DOHH2 (cell line): ENCODE data around the gene MICAL3.

Source experiments
- H3F3A ChIP-seq: fragments of 200-600 bp; sonication (generic), shearing (Covaris generic); 2 replicates; pipeline ENCODE4 v1.6.0; 2016; ENCODE audit warnings: antibody characterized with exemption, mild to moderate bottlenecking; ENCODE audit not compliant: control insufficient read depth, insufficient read depth
- H3K27ac ChIP-seq: fragments of 200-600 bp; sonication (generic); 2 replicates; pipeline ENCODE4 v1.5.1; 2014; ENCODE audit warnings: low read depth, mild to moderate bottlenecking, low read length, moderate library complexity
- H3K27me3 ChIP-seq: fragments of 200-600 bp; sonication (generic); 2 replicates; pipeline ENCODE4 v1.6.1; 2014; ENCODE audit warnings: mild to moderate bottlenecking, low read length, mixed read lengths; ENCODE audit not compliant: control insufficient read depth
- H3K36me3 ChIP-seq: fragments of 200-600 bp; sonication (generic); 2 replicates; pipeline ENCODE4 v1.6.1; 2014; ENCODE audit warnings: mild to moderate bottlenecking, low read length, moderate library complexity, mixed read lengths; ENCODE audit not compliant: control insufficient read depth
- H3K4me1 ChIP-seq: fragments of 200-600 bp; sonication (generic); 2 replicates; pipeline ENCODE4 v1.6.1; 2014; ENCODE audit warnings: mild to moderate bottlenecking, low read length, mixed read lengths; ENCODE audit not compliant: control insufficient read depth
- H3K4me2 ChIP-seq: fragments of 200-600 bp; sonication (generic); 2 replicates; pipeline ENCODE4 v1.6.0; 2014; ENCODE audit warnings: mild to moderate bottlenecking, low read length, moderate library complexity
- H3K4me3 ChIP-seq: fragments of 200-600 bp; sonication (generic); 2 replicates; pipeline ENCODE4 v1.5.1; 2014; ENCODE audit warnings: mild to moderate bottlenecking, low read length, mixed read lengths
- H3K79me2 ChIP-seq: fragments of 200-600 bp; sonication (generic); 2 replicates; pipeline ENCODE4 v1.6.1; 2014; ENCODE audit warnings: mild to moderate bottlenecking, low read length, mixed read lengths; ENCODE audit not compliant: control insufficient read depth
- H3K9me2 ChIP-seq: fragments of 200-600 bp; sonication (generic); replicated peaks from 2 replicates; pipeline ENCODE4 v1.6.1; 2014; ENCODE audit warnings: mild to moderate bottlenecking, low read length, mixed read lengths; ENCODE audit not compliant: control insufficient read depth
- H3K9me3 ChIP-seq: fragments of 200-600 bp; sonication (generic); 2 replicates; pipeline ENCODE4 v1.6.1; 2014; ENCODE audit warnings: antibody characterized with exemption, low read length, mixed read lengths; ENCODE audit not compliant: control insufficient read depth, insufficient read depth
- H4K20me1 ChIP-seq: fragments of 200-600 bp; sonication (generic); 2 replicates; pipeline ENCODE4 v1.6.0; 2014; ENCODE audit warnings: low read depth, mild to moderate bottlenecking, antibody characterized with exemption, low read length, moderate library complexity; ENCODE audit not compliant: control insufficient read depth, insufficient read depth
- CTCF ChIP-seq: fragments of 200-600 bp; sonication (generic); IDR thresholded peaks from one replicate; pipeline ENCODE4 v1.5.1; 2014; ENCODE audit warnings: antibody characterized with exemption, mild to moderate bottlenecking, low read depth, low read length; ENCODE audit not compliant: poor library complexity, severe bottlenecking
- EZH2phosphoT487 ChIP-seq: fragments of 200-600 bp; sonication (generic); IDR thresholded peaks from 2 replicates; pipeline ENCODE4 v1.6.1; 2017; ENCODE audit warnings: borderline replicate concordance, mild to moderate bottlenecking, antibody characterized with exemption, low read length, moderate library complexity, mixed read lengths

Gene MICAL3

GRCh38 chr22:18062421-18062820 lies 38.1 kb upstream of the MICAL3 start:
- Histone ChIP-seq H3K4me1 (peaks cover 36% of the 10 kb centered on the region), H3F3A (peaks cover 9% of the 10 kb centered on the region; the same call in 1 of the 2 replicates), H3K9me2 (no peaks in the 10 kb centered on the region), H3K27me3 (no peaks in the 10 kb centered on the region), H4K20me1 (no peaks in the 10 kb centered on the region), H3K4me3 (no peak overlapping the region), H3K4me2 (no peak overlapping the region), H3K9me3 (no peaks in the 10 kb centered on the region), H3K36me3 (peaks cover 7% of the 10 kb centered on the region; the same call in 1 of the 2 replicates), H3K27ac (no peak overlapping the region), H3K79me2 (no peaks in the 10 kb centered on the region)
- TF ChIP-seq EZH2phosphoT487 (no peak), CTCF (no peak)

- TF ChIP-seq CTCF (no peak), EZH2phosphoT487 (no peak)
- H3K79me2 ChIP-seq, result no peaks in the 10 kb centered on the region
- no peaks in the 10 kb centered on the region for H3K27me3 ChIP-seq
- no peak overlapping the region for H3K4me3 ChIP-seq
- H3K9me2 ChIP-seq, result no peaks in the 10 kb centered on the region
- H3K36me3 ChIP-seq, result peaks cover 5% of the 10 kb centered on the region; the same call in 1 of the 2 replicates
- H3F3A ChIP-seq, result peaks cover 2% of the 10 kb centered on the region; the same call in 1 of the 2 replicates
- no peak overlapping the region for H3K27ac ChIP-seq
- H3K9me3 ChIP-seq, result no peaks in the 10 kb centered on the region
- H3K4me1 ChIP-seq, result peaks cover 36% of the 10 kb centered on the region
- H4K20me1 ChIP-seq, result no peaks in the 10 kb centered on the region
- H3K4me2 ChIP-seq, result no peak overlapping the region
These were observed 36.6 kb upstream of the MICAL3 start for GRCh38 chr22:18060646-18061620.

GRCh38 chr22:18059991-18060390 lies 35.6 kb upstream of the MICAL3 start:
- no peaks in the 10 kb centered on the region for H3K9me2 ChIP-seq
- peaks cover 29% of the 10 kb centered on the region for H3K4me1 ChIP-seq
- H3K27me3 ChIP-seq, result no peaks in the 10 kb centered on the region
- H3K27ac ChIP-seq, result no peak overlapping the region
- no peak overlapping the region for H3K4me3 ChIP-seq
- no peaks in the 10 kb centered on the region for H3K79me2 ChIP-seq
- no peaks in the 10 kb centered on the region for H4K20me1 ChIP-seq
- no peak overlapping the region for H3K4me2 ChIP-seq
- H3K36me3 ChIP-seq, result no peaks in the 10 kb centered on the region
- TF ChIP-seq CTCF (no peak), EZH2phosphoT487 (no peak)
- H3F3A ChIP-seq, result no peaks in the 10 kb centered on the region
- H3K9me3 ChIP-seq, result no peaks in the 10 kb centered on the region
